Measurements from ENCODE around the gene KCNQ1OT1. TPM values are rescaled to one million over a fixed set of nuclear protein-coding genes. Genes with fewer than 3 reads are reported as not detected.

KCNQ1OT1 gene
- total RNA-seq, 1 donor, result 5.1 TPM

- TF ChIP-seq CTCF (IDR thresholded peaks at IDR 0.05; ENCODE audit: extremely low read depth, low read depth, low read length), result no peak
- H3K4me1 ChIP-seq (ENCODE audit: insufficient read depth, low read length), result no peaks in the 10 kb centered on the region
- no peaks in the 10 kb centered on the region for H3K9me3 ChIP-seq (ENCODE audit: low read depth, low read length)
- no peaks in the 10 kb centered on the region for H4K20me1 ChIP-seq (ENCODE audit: insufficient read depth, low read length)
- no peaks in the 10 kb centered on the region for H3K36me3 ChIP-seq (ENCODE audit: insufficient read depth, low read length)
- H3K27ac ChIP-seq (ENCODE audit: low read depth, low read length), result no peak overlapping the region
- H3K4me3 ChIP-seq (ENCODE audit: insufficient read depth, low read length), result no peak overlapping the region
- no peak overlapping the region for H3K4me2 ChIP-seq (ENCODE audit: insufficient read depth, low read length)
- H3K79me2 ChIP-seq (ENCODE audit: insufficient read depth, low read length), result no peaks in the 10 kb centered on the region
- peaks cover 3% of the 10 kb centered on the region for H3K27me3 ChIP-seq (ENCODE audit: insufficient read depth, low read length)
- no peak for DNase-seq (ENCODE audit: insufficient read length, low spot score, missing footprints)
- no peak overlapping the region for H2AFZ ChIP-seq (ENCODE audit: low read length)
Measured at GRCh38 chr11:2570211-2570811, 129.5 kb downstream of the KCNQ1OT1 start.

- Histone ChIP-seq H2AFZ (ENCODE audit: low read length) (no peak overlapping the region), H3K4me3 (ENCODE audit: insufficient read depth, low read length) (no peak overlapping the region), H3K27ac (ENCODE audit: low read depth, low read length) (no peak overlapping the region), H3K9me3 (ENCODE audit: low read depth, low read length) (no peaks in the 10 kb centered on the region), H4K20me1 (ENCODE audit: insufficient read depth, low read length) (no peaks in the 10 kb centered on the region), H3K4me1 (ENCODE audit: insufficient read depth, low read length) (no peaks in the 10 kb centered on the region), H3K79me2 (ENCODE audit: insufficient read depth, low read length) (no peaks in the 10 kb centered on the region), H3K36me3 (ENCODE audit: insufficient read depth, low read length) (no peaks in the 10 kb centered on the region), H3K4me2 (ENCODE audit: insufficient read depth, low read length) (no peak overlapping the region), H3K27me3 (ENCODE audit: insufficient read depth, low read length) (peaks cover 5% of the 10 kb centered on the region)
- no peak for TF ChIP-seq CTCF (IDR thresholded peaks at IDR 0.05; ENCODE audit: extremely low read depth, low read depth, low read length)
- DNase-seq (ENCODE audit: insufficient read length, low spot score, missing footprints), result no peak
Measured at GRCh38 chr11:2569731-2570210, 130.0 kb downstream of the KCNQ1OT1 start.

GRCh38 chr11:2569321-2569721, 130.5 kb downstream of the KCNQ1OT1 start:
- no peak for TF ChIP-seq CTCF (IDR thresholded peaks at IDR 0.05; ENCODE audit: extremely low read depth, low read depth, low read length)
- Histone ChIP-seq H3K79me2 (ENCODE audit: insufficient read depth, low read length) (no peaks in the 10 kb centered on the region), H3K27ac (ENCODE audit: low read depth, low read length) (no peak overlapping the region), H3K4me1 (ENCODE audit: insufficient read depth, low read length) (no peaks in the 10 kb centered on the region), H3K4me2 (ENCODE audit: insufficient read depth, low read length) (no peak overlapping the region), H3K36me3 (ENCODE audit: insufficient read depth, low read length) (no peaks in the 10 kb centered on the region), H2AFZ (ENCODE audit: low read length) (no peak overlapping the region), H4K20me1 (ENCODE audit: insufficient read depth, low read length) (no peaks in the 10 kb centered on the region), H3K9me3 (ENCODE audit: low read depth, low read length) (no peaks in the 10 kb centered on the region), H3K4me3 (ENCODE audit: insufficient read depth, low read length) (no peak overlapping the region), H3K27me3 (ENCODE audit: insufficient read depth, low read length) (peaks cover 5% of the 10 kb centered on the region)
- DNase-seq (ENCODE audit: insufficient read length, low spot score, missing footprints), result no peak

GRCh38 chr11:2567026-2567671, 132.6 kb downstream of the KCNQ1OT1 start:
- H3K79me2 ChIP-seq (ENCODE audit: insufficient read depth, low read length), result no peaks in the 10 kb centered on the region
- H3K36me3 ChIP-seq (ENCODE audit: insufficient read depth, low read length), result no peaks in the 10 kb centered on the region
- no peak overlapping the region for H3K27ac ChIP-seq (ENCODE audit: low read depth, low read length)
- no peaks in the 10 kb centered on the region for H3K4me1 ChIP-seq (ENCODE audit: insufficient read depth, low read length)
- H2AFZ ChIP-seq (ENCODE audit: low read length), result no peak overlapping the region
- no peaks in the 10 kb centered on the region for H4K20me1 ChIP-seq (ENCODE audit: insufficient read depth, low read length)
- no peak overlapping the region for H3K4me2 ChIP-seq (ENCODE audit: insufficient read depth, low read length)
- H3K9me3 ChIP-seq (ENCODE audit: low read depth, low read length), result no peaks in the 10 kb centered on the region
- peaks cover 5% of the 10 kb centered on the region for H3K27me3 ChIP-seq (ENCODE audit: insufficient read depth, low read length)
- H3K4me3 ChIP-seq (ENCODE audit: insufficient read depth, low read length), result no peak overlapping the region
- TF ChIP-seq CTCF (IDR thresholded peaks at IDR 0.05; ENCODE audit: extremely low read depth, low read depth, low read length), result no peak
- peak; percentile 65 for DNase-seq (ENCODE audit: insufficient read length, low spot score, missing footprints)

All from osteoblast (primary cell).